T-helper 2 cell treated with Interferon-gamma antibody and Interleukin-4, amounts not matched to agents 100 ng/mL and 5 ng/mL, for 36 hours (primary cell): Measurements from ENCODE around the gene LTBP4. TPM values are rescaled to one million over a fixed set of nuclear protein-coding genes. Genes with fewer than 3 reads are reported as not detected.

Source experiments
- intact Hi-C: fragments of 100-400 bp; cut with micrococcal nuclease; formaldehyde crosslinking; loops from one replicate; pipeline ENCODE4 v1.15.1; 2023
- total RNA-seq: library from RNA; stranded (reverse); gene quantifications from 2 replicates; pipeline ENCODE4 v1.2.3, GENCODE V29; 2022

LTBP4 gene
- total RNA-seq, 1 donor from 2014 or later: 52.0 TPM

DNA sequence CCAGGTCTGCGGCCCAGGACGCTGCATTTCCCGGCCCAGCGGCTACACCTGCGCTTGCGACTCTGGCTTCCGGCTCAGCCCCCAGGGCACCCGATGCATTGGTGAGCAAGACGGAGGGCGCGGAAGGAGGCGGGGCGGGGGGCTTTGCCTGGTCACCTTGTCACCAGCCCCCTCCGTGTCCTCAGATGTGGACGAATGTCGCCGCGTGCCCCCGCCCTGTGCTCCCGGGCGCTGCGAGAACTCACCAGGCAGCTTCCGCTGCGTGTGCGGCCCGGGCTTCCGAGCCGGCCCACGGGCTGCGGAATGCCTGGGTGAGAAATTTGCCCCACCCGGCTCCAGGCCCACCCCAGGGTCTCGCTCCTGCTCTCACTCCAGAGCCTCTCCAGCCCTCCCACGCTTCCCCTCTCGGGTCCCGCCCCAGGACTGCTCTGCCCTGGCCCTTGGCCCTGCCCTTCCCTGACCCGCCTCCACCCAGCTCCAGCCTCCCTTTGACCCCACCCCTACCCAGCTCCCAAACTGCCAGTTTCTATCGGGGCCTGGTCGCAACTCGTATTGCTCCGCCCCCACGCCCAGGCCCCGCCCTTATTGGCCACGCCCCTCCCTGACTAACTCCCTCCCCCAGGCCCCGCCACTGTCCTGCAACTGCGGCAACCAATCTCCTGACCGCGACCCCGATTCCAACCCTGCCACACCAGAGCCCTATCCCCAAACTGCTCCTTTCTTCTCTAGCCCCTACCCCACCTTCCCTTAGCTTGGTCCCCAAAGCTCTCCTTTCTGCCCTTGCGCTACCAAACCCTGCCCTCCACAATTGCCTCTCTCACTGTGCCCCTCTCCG, 8.6 kb downstream of the LTBP4 start:
- intact Hi-C loops: loop anchor here (5.0 kb wide), 5 partner anchors 37 to 182 kb away; partner anchors contain the start of genes ACTMAP, BLVRB, COQ8B and ITPKC

- intact Hi-C loops: loop anchor here (5.0 kb wide), 5 partner anchors 38 to 183 kb away; partner anchors contain the start of genes ACTMAP, BLVRB, COQ8B and ITPKC
Observed at GRCh38 chr19:40610396-40611064, 9.4 kb downstream of the LTBP4 start.

DNA sequence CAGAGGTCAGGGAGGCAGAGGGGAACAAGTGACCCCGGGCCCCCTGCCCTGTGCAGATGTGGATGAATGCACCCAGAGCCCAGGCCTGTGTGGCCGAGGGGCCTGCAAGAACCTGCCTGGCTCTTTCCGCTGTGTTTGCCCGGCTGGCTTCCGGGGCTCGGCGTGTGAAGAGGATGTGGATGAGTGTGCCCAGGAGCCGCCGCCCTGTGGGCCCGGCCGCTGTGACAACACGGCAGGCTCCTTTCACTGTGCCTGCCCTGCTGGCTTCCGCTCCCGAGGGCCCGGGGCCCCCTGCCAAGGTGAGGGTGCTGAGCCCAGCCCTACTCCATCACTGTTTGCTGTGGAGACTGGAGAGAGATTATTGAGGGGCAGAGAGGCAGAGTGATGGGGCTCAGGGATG, 9.9 kb downstream of the LTBP4 start:
- intact Hi-C loops: loop anchor here (5.0 kb wide), 5 partner anchors 39 to 184 kb away; partner anchors contain the start of genes ACTMAP, BLVRB, COQ8B and ITPKC

DNA sequence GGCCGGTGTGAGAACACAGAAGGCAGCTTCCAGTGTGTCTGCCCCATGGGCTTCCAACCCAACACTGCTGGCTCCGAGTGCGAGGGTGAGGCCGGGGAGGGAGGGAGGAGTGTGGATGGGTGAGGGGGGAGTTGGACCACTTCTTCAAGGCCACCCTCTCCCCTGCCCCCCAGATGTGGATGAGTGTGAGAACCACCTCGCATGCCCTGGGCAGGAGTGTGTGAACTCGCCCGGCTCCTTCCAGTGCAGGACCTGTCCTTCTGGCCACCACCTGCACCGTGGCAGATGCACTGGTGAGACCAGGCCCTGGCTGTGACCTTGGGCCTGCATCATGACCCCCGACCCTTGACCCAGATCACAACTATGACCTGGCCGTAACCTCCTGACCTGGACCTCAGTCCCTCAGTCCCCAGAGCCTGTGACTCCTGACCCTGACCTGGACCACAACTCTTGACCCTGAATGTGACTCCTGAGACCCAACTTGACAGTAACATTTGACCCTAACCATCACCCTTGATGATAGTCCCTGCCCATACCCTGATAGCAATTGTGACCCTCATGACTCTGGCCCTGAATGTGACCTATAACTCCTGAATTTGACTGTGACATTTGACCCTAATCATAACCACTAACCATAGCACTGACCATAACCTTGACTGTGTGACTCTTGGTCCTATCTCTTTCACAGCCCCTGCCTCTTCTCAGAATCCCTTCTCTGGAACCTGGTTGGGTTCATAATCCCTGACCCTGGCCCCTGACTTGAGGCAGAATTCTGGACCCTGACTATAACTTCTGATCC, 10.9 kb downstream of the LTBP4 start:
- intact Hi-C loops: loop anchor here (5.0 kb wide), 5 partner anchors 40 to 185 kb away; partner anchors contain the start of genes ACTMAP, BLVRB, COQ8B and ITPKC

DNA sequence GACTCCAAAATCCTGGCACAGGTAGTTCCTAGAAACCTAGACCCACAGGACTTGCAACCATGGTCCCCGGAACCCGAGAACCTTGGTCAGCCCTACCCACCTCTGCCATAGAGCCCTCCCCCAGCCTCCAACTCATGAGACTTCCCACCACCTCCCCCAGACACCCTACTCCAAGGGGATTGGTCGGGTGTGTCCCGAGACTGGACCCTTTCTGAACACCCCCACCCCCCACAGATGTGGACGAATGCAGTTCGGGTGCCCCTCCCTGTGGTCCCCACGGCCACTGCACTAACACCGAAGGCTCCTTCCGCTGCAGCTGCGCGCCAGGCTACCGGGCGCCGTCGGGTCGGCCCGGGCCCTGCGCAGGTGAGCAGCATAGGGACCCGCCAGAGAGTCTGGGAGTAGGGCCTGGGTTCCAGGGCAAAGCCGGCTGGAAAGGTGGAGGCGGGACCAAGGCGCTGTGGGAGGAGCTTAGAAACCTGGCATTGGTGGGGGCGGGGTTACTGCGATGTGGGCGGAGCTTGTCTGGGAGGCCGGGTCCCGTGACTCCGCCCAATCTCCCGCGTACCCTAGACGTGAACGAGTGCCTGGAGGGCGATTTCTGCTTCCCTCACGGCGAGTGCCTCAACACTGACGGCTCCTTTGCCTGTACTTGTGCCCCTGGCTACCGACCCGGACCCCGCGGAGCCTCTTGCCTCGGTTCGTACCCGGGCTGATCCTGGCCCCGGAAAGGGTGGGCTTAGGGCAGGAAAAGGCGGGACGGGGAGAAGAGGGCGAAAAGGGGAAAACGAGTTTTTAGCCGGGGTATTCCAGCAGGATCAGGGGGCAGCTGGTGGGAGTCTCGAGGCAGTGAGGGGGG, 11.9 kb downstream of the LTBP4 start:
- intact Hi-C loops: loop anchor here (5.0 kb wide), 5 partner anchors 41 to 186 kb away; partner anchors contain the start of genes ACTMAP, BLVRB, COQ8B and ITPKC

- intact Hi-C loops: loop anchor here (1.0 to 5.0 kb wide), 7 partner anchors 9 to 187 kb away; partner anchors contain the start of genes ACTMAP, BLVRB, COQ8B and ITPKC
Observed at GRCh38 chr19:40613690-40614621, 12.8 kb downstream of the LTBP4 start.

DNA sequence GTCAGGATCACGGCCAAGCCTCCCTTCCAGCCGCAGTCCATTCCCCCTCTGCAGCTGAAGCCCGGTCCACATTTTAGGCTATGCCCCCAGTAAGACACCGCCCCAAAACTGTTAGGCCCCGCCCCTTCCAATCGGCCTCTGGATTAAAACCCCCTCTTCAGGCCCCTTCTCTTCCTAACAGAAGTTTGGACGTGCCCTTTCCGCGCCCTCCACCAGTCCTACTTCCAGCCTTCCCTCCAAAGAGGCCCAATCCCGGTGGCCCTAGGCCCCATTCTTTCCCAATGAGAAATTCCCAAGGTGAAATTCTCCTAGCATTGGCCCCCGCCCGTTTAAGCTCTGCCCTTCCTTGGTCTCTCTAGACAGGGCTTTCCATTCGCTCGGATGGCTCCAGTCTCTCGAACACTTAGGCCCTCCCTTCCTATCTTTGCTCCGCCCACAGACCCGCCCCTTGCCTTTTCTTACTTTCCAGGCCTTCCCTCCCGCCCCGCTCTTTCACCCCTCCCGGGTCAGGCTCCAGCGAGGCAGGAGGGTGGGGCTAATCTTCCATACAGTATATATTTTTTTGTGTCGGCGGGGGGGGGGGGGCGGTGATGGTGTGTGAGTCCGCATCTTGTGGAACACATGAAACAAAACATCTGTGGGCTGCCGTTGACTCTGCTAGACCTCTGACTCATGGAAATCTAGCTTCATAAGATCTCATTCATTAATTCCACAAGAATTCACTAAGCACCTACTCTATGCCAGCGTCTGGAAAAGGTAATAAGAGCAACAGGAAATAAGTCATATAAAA, 13.6 kb downstream of the LTBP4 start:
- intact Hi-C loops: loop anchor here (1.0 to 5.0 kb wide), 7 partner anchors 10 to 188 kb away; partner anchors contain the start of genes ACTMAP, BLVRB, COQ8B and ITPKC

DNA sequence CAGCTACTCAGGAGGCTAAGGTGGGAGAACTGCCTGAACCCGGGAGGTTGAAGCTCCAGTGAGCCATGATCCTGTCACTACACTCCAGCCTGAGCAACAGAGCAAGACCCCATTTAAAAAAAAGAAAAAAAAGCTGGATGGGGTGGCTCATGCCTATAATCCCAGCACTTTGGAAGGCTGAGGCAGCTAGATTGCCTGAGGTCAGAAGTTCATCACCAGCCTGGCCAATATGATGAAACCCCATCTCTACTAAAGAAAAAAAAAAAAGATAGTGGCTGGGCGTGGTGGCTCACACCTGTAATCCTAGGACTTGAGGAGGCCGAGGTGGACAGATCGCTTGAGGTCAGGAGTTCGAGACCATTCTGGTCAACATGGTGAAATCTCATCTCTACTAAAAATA, 15.0 kb downstream of the LTBP4 start:
- intact Hi-C loops: no loop called here

DNA sequence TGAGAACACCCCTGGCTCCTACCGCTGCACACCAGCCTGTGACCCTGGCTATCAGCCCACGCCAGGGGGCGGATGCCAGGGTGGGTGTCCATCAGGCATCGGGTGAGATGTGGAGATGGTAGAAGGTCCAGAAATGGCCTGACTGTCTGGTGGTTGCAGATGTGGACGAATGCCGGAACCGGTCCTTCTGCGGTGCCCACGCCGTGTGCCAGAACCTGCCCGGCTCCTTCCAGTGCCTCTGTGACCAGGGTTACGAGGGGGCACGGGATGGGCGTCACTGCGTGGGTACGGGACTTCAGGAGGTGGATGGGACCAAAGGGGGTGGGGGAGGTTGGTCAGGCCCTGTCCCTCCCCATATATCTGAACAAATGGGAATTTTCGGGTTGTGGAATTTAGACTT, 15.8 kb downstream of the LTBP4 start:
- intact Hi-C loops: no loop called here

- intact Hi-C loops: no loop called here
Observed at GRCh38 chr19:40617961-40618360, 16.8 kb downstream of the LTBP4 start.

- intact Hi-C loops: no loop called here
Observed at GRCh38 chr19:40619333-40620160, 18.4 kb downstream of the LTBP4 start.

DNA sequence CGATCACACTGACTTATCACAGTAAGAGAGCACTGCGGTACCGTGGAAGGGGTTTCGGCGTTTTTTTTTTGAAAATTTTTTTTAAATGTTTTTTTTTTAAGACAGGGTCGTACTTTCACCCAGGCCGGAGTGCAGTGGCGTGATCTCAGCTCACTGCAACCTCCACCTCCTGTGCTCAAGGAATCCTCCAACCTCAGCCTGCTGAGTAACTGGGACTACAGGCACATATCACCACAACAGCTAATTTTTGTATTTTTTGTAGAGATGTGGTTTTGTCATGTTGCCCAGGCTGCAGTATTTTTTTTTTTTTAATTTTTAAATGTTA, 19.0 kb downstream of the LTBP4 start:
- intact Hi-C loops: no loop called here

- intact Hi-C loops: no loop called here
Observed at GRCh38 chr19:40621283-40621682, 20.1 kb downstream of the LTBP4 start.

DNA sequence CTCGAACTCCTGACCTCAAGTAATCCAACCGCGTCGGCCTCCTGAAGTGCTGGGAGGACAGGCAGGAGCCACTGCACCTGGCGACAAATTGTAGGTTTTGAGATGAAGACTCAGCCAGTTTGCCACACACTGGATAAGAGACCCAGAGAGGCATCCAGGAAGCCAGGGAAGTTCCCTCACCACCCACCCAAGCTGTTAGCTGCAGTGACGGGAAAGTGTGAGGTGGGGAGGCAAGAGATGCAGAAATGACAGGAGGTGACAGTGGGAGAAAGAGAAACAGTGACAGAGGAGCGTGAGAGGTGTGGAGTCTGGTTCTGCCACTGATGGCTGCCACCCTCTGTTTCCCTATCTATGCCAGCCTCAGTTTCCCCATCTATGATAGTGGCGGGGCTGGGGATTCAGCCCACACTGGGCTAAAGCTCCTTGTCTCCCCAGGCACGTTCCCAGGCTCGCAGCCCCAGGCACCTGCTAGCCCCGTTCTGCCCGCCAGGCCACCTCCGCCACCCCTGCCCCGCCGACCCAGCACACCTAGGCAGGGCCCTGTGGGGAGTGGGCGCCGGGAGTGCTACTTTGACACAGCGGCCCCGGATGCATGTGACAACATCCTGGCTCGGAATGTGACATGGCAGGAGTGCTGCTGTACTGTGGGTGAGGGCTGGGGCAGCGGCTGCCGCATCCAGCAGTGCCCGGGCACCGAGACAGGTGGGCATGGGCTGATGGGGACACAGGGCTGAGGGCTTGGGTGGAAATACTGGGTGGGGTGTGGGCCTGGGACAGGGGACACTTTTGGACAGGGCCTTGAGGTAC, 21.0 kb downstream of the LTBP4 start:
- intact Hi-C loops: no loop called here

GRCh38 chr19:40622773-40623075, 21.6 kb downstream of the LTBP4 start:
- intact Hi-C loops: no loop called here

DNA sequence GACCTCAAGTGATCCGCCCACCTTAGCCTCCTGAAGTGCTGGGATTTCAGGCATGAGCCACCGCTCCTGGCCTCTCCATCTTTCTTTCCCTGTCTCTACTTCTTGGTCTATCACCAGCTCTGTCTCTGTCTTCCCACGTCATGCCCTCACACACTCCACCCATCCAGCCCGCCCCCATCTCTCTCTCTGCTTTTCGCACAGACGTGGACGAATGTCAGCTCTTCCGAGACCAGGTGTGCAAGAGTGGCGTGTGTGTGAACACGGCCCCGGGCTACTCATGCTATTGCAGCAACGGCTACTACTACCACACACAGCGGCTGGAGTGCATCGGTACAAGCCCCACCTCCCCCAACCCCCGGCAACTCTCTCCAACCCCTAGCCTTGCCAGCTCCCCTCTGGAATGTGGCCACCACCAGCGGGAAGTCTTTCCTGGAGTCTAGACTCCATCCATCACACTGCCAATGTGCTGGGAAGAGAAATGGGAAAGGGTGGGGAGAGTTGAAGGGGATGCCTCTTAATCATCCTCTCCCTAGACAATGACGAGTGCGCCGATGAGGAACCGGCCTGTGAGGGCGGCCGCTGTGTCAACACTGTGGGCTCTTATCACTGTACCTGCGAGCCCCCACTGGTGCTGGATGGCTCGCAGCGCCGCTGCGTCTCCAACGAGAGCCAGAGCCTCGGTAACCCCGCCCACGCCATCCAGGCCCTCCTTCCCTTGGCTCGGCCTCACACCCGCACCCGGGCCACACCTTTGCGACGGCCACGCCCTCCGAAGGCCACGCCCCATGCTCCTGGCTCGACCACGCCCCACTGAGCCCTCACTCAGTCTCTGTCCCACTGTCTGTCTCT, 22.5 kb downstream of the LTBP4 start:
- intact Hi-C loops: no loop called here
